Measurements from ENCODE around the gene SHROOM3. TPM values are rescaled to one million over a fixed set of nuclear protein-coding genes. Genes with fewer than 3 reads are reported as not detected.

The SHROOM3 gene
- total RNA-seq, 2 donors from 2014 or later, result 142 to 160 TPM

GRCh38 chr4:76689145-76689817 is 254.3 kb downstream of the SHROOM3 start:
- peak overlapping the region; percentile 54 for H3K4me3 ChIP-seq
- H3K27me3 ChIP-seq, result no peaks in the 10 kb centered on the region
- H3K9ac ChIP-seq (ENCODE audit: low read depth in 2 of 2, low read length in 2 of 2), result peak overlapping the region; percentile 81 to 91
- intact Hi-C loops (cut with DNase I), result loop anchor here (10.0 kb wide), 1 partner anchor 94 kb away; no protein-coding TSS in a partner anchor
- H3K27ac ChIP-seq, result peak overlapping the region; percentile 84
- no peaks in the 10 kb centered on the region for H3K4me1 ChIP-seq
- peak; percentile 58 for DNase-seq
- TF ChIP-seq CTCF (IDR thresholded peaks at IDR 0.05), result no peak
- H3K9me3 ChIP-seq, result no peaks in the 10 kb centered on the region
- H3K36me3 ChIP-seq, result no peaks in the 10 kb centered on the region

DNA sequence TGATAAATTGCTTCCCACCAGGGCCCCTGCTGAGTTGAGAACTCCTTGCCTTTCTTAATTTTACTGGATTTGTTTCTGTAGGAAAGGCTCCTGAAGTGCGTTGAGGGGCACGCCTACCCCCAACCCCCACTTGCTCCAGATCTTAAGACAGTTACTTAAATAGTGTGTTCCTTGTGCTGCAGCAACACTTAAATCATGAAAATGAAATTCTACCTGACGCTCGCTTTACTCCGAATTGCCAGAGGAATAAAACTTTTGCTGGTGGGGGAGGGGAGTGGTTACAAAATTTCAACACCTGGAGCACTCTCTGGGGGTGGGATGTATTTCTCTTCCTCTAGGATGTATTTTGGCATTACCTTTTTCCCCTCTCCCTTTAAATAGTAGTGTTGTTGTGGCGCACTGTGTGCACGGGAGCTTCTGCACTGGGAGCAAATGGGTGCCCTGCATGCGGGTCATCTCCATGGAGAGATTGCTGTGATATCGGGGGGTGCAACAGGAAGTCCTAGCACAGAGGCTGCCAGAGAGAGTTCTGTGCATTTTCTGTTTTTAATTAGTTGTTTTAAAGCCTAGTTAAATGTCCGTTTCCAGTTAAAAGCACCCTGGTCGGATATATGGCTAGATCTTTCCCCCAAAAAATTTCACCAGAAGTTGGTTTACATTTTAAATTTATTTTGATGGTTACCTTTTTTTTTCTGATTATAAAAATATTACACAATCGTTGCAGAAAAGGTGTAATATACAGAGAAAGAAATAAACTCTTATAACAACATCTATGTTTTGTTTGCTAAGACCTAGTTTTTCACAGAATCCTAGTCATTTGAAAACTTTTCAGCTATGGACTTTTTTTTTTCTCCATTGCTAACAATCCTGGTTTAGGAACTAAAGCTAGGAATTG is 255.2 kb downstream of the SHROOM3 start:
- DNase-seq, result no peak
- no peak for TF ChIP-seq CTCF (IDR thresholded peaks at IDR 0.05)
- no peaks in the 10 kb centered on the region for H3K27me3 ChIP-seq
- no peaks in the 10 kb centered on the region for H3K36me3 ChIP-seq
- H3K9me3 ChIP-seq, result no peaks in the 10 kb centered on the region
- H3K9ac ChIP-seq (ENCODE audit: low read depth in 2 of 2, low read length in 2 of 2), result peak overlapping the region; percentile 57 to 91
- no peaks in the 10 kb centered on the region for H3K4me1 ChIP-seq
- H3K27ac ChIP-seq, result peak overlapping the region; percentile 84
- peak overlapping the region; percentile 54 for H3K4me3 ChIP-seq
- intact Hi-C loops (cut with DNase I), result no loop called here

DNA sequence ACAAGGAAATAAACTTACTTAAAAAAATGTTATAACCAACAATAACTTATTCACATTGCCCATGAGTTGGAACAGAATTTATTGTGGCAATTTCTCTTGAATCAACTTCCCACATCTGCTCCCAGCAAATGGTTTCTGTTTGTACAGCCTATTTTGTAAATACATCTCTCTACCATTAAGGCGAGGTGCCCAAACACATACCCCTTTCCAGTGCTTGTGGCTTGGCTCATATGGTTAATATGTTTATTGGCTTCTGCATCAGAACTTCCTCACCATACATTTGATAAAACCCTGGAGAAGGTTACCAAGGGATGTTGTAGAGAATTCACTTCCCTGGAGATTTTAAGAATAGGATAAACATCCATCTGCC is 255.9 kb downstream of the SHROOM3 start:
- Histone ChIP-seq H3K36me3 (no peaks in the 10 kb centered on the region), H3K4me3 (peak overlapping the region; percentile 54), H3K27ac (peak overlapping the region; percentile 84), H3K4me1 (no peaks in the 10 kb centered on the region), H3K9ac (ENCODE audit: low read depth in 2 of 2, low read length in 2 of 2) (peak overlapping the region in 1 of 2 donors; percentile 57), H3K27me3 (no peaks in the 10 kb centered on the region), H3K9me3 (no peaks in the 10 kb centered on the region)
- DNase-seq, result peak; percentile 55
- intact Hi-C loops (cut with DNase I), result no loop called here
- no peak for TF ChIP-seq CTCF (IDR thresholded peaks at IDR 0.05)

- DNase-seq, result no peak
- no peak for TF ChIP-seq CTCF (IDR thresholded peaks at IDR 0.05)
- Histone ChIP-seq H3K27ac (peak overlapping the region; percentile 84), H3K36me3 (no peaks in the 10 kb centered on the region), H3K9ac (ENCODE audit: low read depth in 2 of 2, low read length in 2 of 2) (peak overlapping the region in 1 of 2 donors; percentile 57), H3K4me1 (no peaks in the 10 kb centered on the region), H3K27me3 (no peaks in the 10 kb centered on the region), H3K9me3 (no peaks in the 10 kb centered on the region), H3K4me3 (no peak overlapping the region)
- intact Hi-C loops (cut with DNase I), result no loop called here
Observed at GRCh38 chr4:76691807-76692582, 257.0 kb downstream of the SHROOM3 start.

- no peaks in the 10 kb centered on the region for H3K36me3 ChIP-seq
- H3K9ac ChIP-seq (ENCODE audit: low read depth in 2 of 2, low read length in 2 of 2), result no peak overlapping the region
- no peaks in the 10 kb centered on the region for H3K4me1 ChIP-seq
- intact Hi-C loops (cut with DNase I), result no loop called here
- no peak for TF ChIP-seq CTCF (IDR thresholded peaks at IDR 0.05)
- DNase-seq, result no peak
- peak overlapping the region; percentile 84 for H3K27ac ChIP-seq
- no peaks in the 10 kb centered on the region for H3K27me3 ChIP-seq
- no peak overlapping the region for H3K4me3 ChIP-seq
- H3K9me3 ChIP-seq, result no peaks in the 10 kb centered on the region
Observed at GRCh38 chr4:76692761-76693160, 257.7 kb downstream of the SHROOM3 start.

All from colonic mucosa (tissue), 4 donors.